Measurements from ENCODE around the gene ARHGAP44. TPM values are rescaled to one million over a fixed set of nuclear protein-coding genes. Genes with fewer than 3 reads are reported as not detected.

ARHGAP44 gene
- total and polyA plus RNA-seq, 2 experiments from 2014 or later: 5.8 to 16.4 TPM

GRCh38 chr17:13003454-13003851 lies 214.2 kb downstream of the ARHGAP44 start:
- no peaks in the 10 kb centered on the region for H3K9me3 Mint-ChIP-seq
- no peak overlapping the region for H3K27ac ChIP-seq (ENCODE audit: low read depth)
- H3K4me3 Mint-ChIP-seq: no peak overlapping the region
- H3F3A ChIP-seq (replicated peaks; ENCODE audit: low read depth): no peaks in the 10 kb centered on the region
- no peaks in the 10 kb centered on the region for H3K27me3 ChIP-seq (ENCODE audit: insufficient read depth)
- H3K4me2 ChIP-seq: no peak overlapping the region
- no peak overlapping the region for H3K27ac Mint-ChIP-seq
- H3K4me3 ChIP-seq: no peak overlapping the region
- TF ChIP-seq CREB1 (CRISPR knock-in tag; IDR thresholded peaks at IDR 0.05; ENCODE audit: low read depth) (no peak), ZNF331 (CRISPR knock-in tag; IDR thresholded peaks at IDR 0.05; ENCODE audit: low read depth) (no peak), ZNF114 (CRISPR knock-in tag; IDR thresholded peaks at IDR 0.05) (no peak), EZH2phosphoT487 (IDR thresholded peaks at IDR 0.05; ENCODE audit: unreplicated experiment) (no peak), ZNF462 (CRISPR knock-in tag; IDR thresholded peaks at IDR 0.05) (no peak), STAT1 (IDR thresholded peaks at IDR 0.05; ENCODE audit: unreplicated experiment) (no peak)
- H2AFZ ChIP-seq: no peak overlapping the region
- peaks cover 72% of the 10 kb centered on the region for H3K36me3 ChIP-seq (ENCODE audit: insufficient read depth)
- peaks cover 2% of the 10 kb centered on the region for H3K27me3 Mint-ChIP-seq (ENCODE audit: insufficient read depth, low read depth, poor library complexity)
- H3K79me2 ChIP-seq (replicated peaks; ENCODE audit: insufficient read depth): peaks cover 10% of the 10 kb centered on the region; the same call in 1 of the 2 replicates
- no peaks in the 10 kb centered on the region for H3K9me2 ChIP-seq (ENCODE audit: insufficient read depth)
- H3K4me1 ChIP-seq (ENCODE audit: insufficient read depth): no peaks in the 10 kb centered on the region
- ATAC-seq: no peak; the same call in 1 of the 3 replicates
- peaks cover 65% of the 10 kb centered on the region for H3K36me3 Mint-ChIP-seq (ENCODE audit: low read depth)
- no peaks in the 10 kb centered on the region for H3K4me1 Mint-ChIP-seq
- DNase-seq (ENCODE audit: low spot score): no peak
- H4K20me1 ChIP-seq (replicated peaks; ENCODE audit: insufficient read depth): peaks cover 30% of the 10 kb centered on the region

- TF ChIP-seq STAT1 (IDR thresholded peaks at IDR 0.05; ENCODE audit: unreplicated experiment): no peak
- TF ChIP-seq ETS1 (IDR thresholded peaks at IDR 0.05): no peak
- no peak for TF ChIP-seq NANOG (IDR thresholded peaks at IDR 0.05; ENCODE audit: borderline replicate concordance)
- TF ChIP-seq JUNB (IDR thresholded peaks at IDR 0.05; ENCODE audit: unreplicated experiment): no peak
- Histone ChIP-seq H3K4me1 (ENCODE audit: insufficient read depth) (no peaks in the 10 kb centered on the region), H3K27ac (ENCODE audit: low read depth) (no peak overlapping the region), H3K9me2 (ENCODE audit: insufficient read depth) (no peaks in the 10 kb centered on the region), H3F3A (replicated peaks; ENCODE audit: low read depth) (no peaks in the 10 kb centered on the region), H3K36me3 (ENCODE audit: insufficient read depth) (peaks cover 71% of the 10 kb centered on the region), H3K27me3 (ENCODE audit: insufficient read depth) (no peaks in the 10 kb centered on the region), H3K79me2 (replicated peaks; ENCODE audit: insufficient read depth) (peaks cover 10% of the 10 kb centered on the region; the same call in 1 of the 2 replicates), H3K4me2 (no peak overlapping the region), H2AFZ (no peak overlapping the region), H3K4me3 (no peak overlapping the region), H4K20me1 (replicated peaks; ENCODE audit: insufficient read depth) (peaks cover 29% of the 10 kb centered on the region)
- DNase-seq (ENCODE audit: low spot score): no peak
- Mint-ChIP-seq H3K9me3 (no peaks in the 10 kb centered on the region), H3K4me1 (no peaks in the 10 kb centered on the region), H3K4me3 (no peak overlapping the region), H3K27ac (no peak overlapping the region), H3K27me3 (ENCODE audit: insufficient read depth, low read depth, poor library complexity) (peaks cover 2% of the 10 kb centered on the region), H3K36me3 (ENCODE audit: low read depth) (peaks cover 64% of the 10 kb centered on the region)
- ATAC-seq: no peak
Measured at GRCh38 chr17:13003927-13004326, 214.6 kb downstream of the ARHGAP44 start.

Data from GM23338 (cell line).